K562 (cell line): ENCODE results near the gene SCARF2. TPM values are rescaled to one million over a fixed set of nuclear protein-coding genes. Genes with fewer than 3 reads are reported as not detected.

Experiments used
- BRF1 ChIP-seq: IDR thresholded peaks from 3 replicates; pipeline ENCODE4 v1.6.1; 2011; ENCODE audit warnings: borderline replicate concordance, mild to moderate bottlenecking; ENCODE audit not compliant: insufficient read length; ENCODE audit errors: extremely low read depth
- ELF1 ChIP-seq: fragments of 200-800 bp; sonication (Bioruptor generic); IDR thresholded peaks from 2 replicates; pipeline ENCODE4 v1.6.1; 2016; ENCODE audit warnings: missing genetic modification characterization, missing compliant biosample characterization
- EP300 ChIP-seq: IDR thresholded peaks from 2 replicates; pipeline ENCODE4 v1.6.1; 2012; ENCODE audit warnings: low read length, improper control_type of control experiment
- FOXJ3 ChIP-seq: sonication (generic); formaldehyde crosslinking; IDR thresholded peaks from 2 replicates; pipeline ENCODE4 v1.4.0; 2020; ENCODE audit warnings: mild to moderate bottlenecking, missing genetic modification reagents
- GATAD2A ChIP-seq: fragments of 450-650 bp; IDR thresholded peaks from 2 replicates; pipeline ENCODE4 v1.6.1; 2017
- GTF2E2 ChIP-seq: fragments of 200-800 bp; sonication (Bioruptor generic); IDR thresholded peaks from 2 replicates; pipeline ENCODE4 v1.6.1; 2016; ENCODE audit warnings: missing genetic modification characterization, missing compliant biosample characterization
- HDAC6 ChIP-seq: IDR thresholded peaks from 2 replicates; pipeline ENCODE4 v1.6.1; 2012; ENCODE audit warnings: low read depth, mild to moderate bottlenecking, control low read depth, inconsistent platforms, low read length, moderate library complexity
- HLTF ChIP-seq: fragments of 450-650 bp; IDR thresholded peaks from 2 replicates; pipeline ENCODE4 v1.6.1; 2016
- HOXB6 ChIP-seq: fragments of 250-450 bp; sonication (Bioruptor Pico); IDR thresholded peaks from 2 replicates; pipeline ENCODE4 v1.5.1; 2022; ENCODE audit warnings: mild to moderate bottlenecking, borderline replicate concordance
- LARP7 ChIP-seq: fragments of 450-650 bp; IDR thresholded peaks from 2 replicates; pipeline ENCODE4 v1.6.1; 2016
- NEUROD1 ChIP-seq: fragments of 150-350 bp; IDR thresholded peaks from 2 replicates; pipeline ENCODE4 v1.6.1; 2014; ENCODE audit warnings: borderline replicate concordance, low read length, low read depth; ENCODE audit not compliant: partially characterized antibody
- NR4A1 ChIP-seq, 2 experiments: fragments of 250-450 bp in 1 of 2; fragments of 450-650 bp in 1 of 2; sonication (Bioruptor Pico) in 1 of 2; IDR thresholded peaks; 2 replicates each; pipeline versions ENCODE4 v1.4.0 to v1.6.1; 2016 to 2020; ENCODE audit warnings: mild to moderate bottlenecking in 2 of 2, missing compliant biosample characterization in 1 of 2, missing genetic modification characterization in 1 of 2, moderate library complexity in 1 of 2
- OTX1 ChIP-seq: fragments of 450-650 bp; formaldehyde crosslinking; IDR thresholded peaks from 2 replicates; pipeline ENCODE4 v1.4.0; 2022; ENCODE audit warnings: mild to moderate bottlenecking
- POLR2B ChIP-seq: fragments of 450-650 bp; IDR thresholded peaks from 2 replicates; pipeline ENCODE4 v1.6.1; 2018; ENCODE audit warnings: low read depth; ENCODE audit not compliant: partially characterized antibody
- POLR3A ChIP-seq: IDR thresholded peaks from 2 replicates; pipeline ENCODE4 v1.6.1; 2011; ENCODE audit warnings: borderline replicate concordance, mild to moderate bottlenecking, moderate library complexity; ENCODE audit not compliant: insufficient read length, insufficient read depth; ENCODE audit errors: extremely low read depth
- SIN3B ChIP-seq: fragments of 450-650 bp; IDR thresholded peaks from 2 replicates; pipeline ENCODE4 v1.6.1; 2017; ENCODE audit warnings: low read depth, mild to moderate bottlenecking, moderate library complexity
- SMAD3 ChIP-seq: fragments of 450-650 bp; formaldehyde crosslinking; conservative IDR thresholded peaks from 2 replicates; pipeline ENCODE4 v1.4.0; 2020; ENCODE audit warnings: mild to moderate bottlenecking
- SMARCC2 ChIP-seq: fragments of 450-650 bp; IDR thresholded peaks from 2 replicates; pipeline ENCODE4 v1.6.1; 2017; ENCODE audit warnings: antibody characterized with exemption, moderate library complexity, mild to moderate bottlenecking, low read depth
- STAT5A ChIP-seq: IDR thresholded peaks from 2 replicates; pipeline ENCODE4 v1.6.1; 2012; ENCODE audit warnings: low read length, inconsistent platforms, borderline replicate concordance
- ZFP1 ChIP-seq: fragments of 450-650 bp; formaldehyde crosslinking; IDR thresholded peaks from 2 replicates; pipeline ENCODE4 v1.4.0; 2020; ENCODE audit warnings: mild to moderate bottlenecking, mixed read lengths
- ZFX ChIP-seq: sonication (generic); formaldehyde crosslinking; IDR thresholded peaks from 2 replicates; pipeline ENCODE4 v1.8.0; 2022; ENCODE audit warnings: mild to moderate bottlenecking, missing genetic modification reagents, moderate library complexity
- ZKSCAN3 ChIP-seq: fragments of 250-450 bp; sonication (Bioruptor Pico); IDR thresholded peaks from 2 replicates; pipeline ENCODE4 v1.4.0; 2020
- ZKSCAN8 ChIP-seq: fragments of 200-800 bp; sonication (Bioruptor generic); IDR thresholded peaks from 2 replicates; pipeline ENCODE4 v1.6.1; 2016; ENCODE audit warnings: missing genetic modification characterization, missing compliant biosample characterization
- ZNF124 ChIP-seq: sonication (generic); formaldehyde crosslinking; IDR thresholded peaks from 2 replicates; pipeline ENCODE4 v1.8.1; 2022; ENCODE audit warnings: missing genetic modification reagents
- ZNF589 ChIP-seq: fragments of 200-800 bp; sonication (Bioruptor generic); IDR thresholded peaks from 2 replicates; pipeline ENCODE4 v1.6.1; 2016; ENCODE audit warnings: low read depth, missing genetic modification characterization, missing compliant biosample characterization
- ZSCAN29 ChIP-seq: fragments of 450-650 bp; IDR thresholded peaks from 2 replicates; pipeline ENCODE4 v1.6.1; 2017
- polyA plus RNA-seq, 8 experiments: library from polyadenylated mRNA; depleted of rRNA in 4 of 8; stranded (reverse) in 5 of 8; unstranded in 3 of 8; fragments of >200 nt; fragmentation: Nextera tagmentation in 2 of 8; fragmentation: Illumina TruSeq in 1 of 8; extraction: Ambion mirVana in 2 of 8; extraction: Trizol in 1 of 8; gene quantifications; 2 replicates each; pipeline versions ENCODE4 v1.2.1 to v1.2.3, GENCODE V29; 2011 to 2014; ENCODE audit warnings: inconsistent platforms in 1 of 8, missing spikeins in 1 of 8
- total RNA-seq, 7 experiments: library from RNA; depleted of rRNA in 6 of 7; stranded (reverse); fragments of >200 nt in 6 of 7; fragmentation: Illumina TruSeq in 2 of 7; extraction: Trizol in 2 of 7; gene quantifications; 2 replicates each; pipeline versions ENCODE4 v1.2.1 to v1.2.3, GENCODE V29; 2011 to 2021; ENCODE audit warnings: low replicate concordance in 1 of 7
- TF ChIP-seq, protein P1 (sequence below), 3 experiments: IDR thresholded peaks in 2 of 3; conservative IDR thresholded peaks in 1 of 3; 2 replicates each; pipeline ENCODE4 v1.5.1; 2011 to 2012; ENCODE audit warnings: low read length in 3 of 3, mild to moderate bottlenecking in 3 of 3, control low read depth in 2 of 3, improper control_type of control experiment in 1 of 3, inconsistent platforms in 1 of 3, low read depth in 1 of 3, mixed read lengths in 1 of 3, moderate library complexity in 1 of 3; ENCODE audit not compliant: insufficient read depth in 2 of 3
- TF ChIP-seq, protein P2 (sequence below): fragments of 450-650 bp; IDR thresholded peaks from 2 replicates; pipeline ENCODE4 v1.6.1; 2016
- TF ChIP-seq, protein P3 (sequence below): fragments of 450-650 bp; IDR thresholded peaks from 2 replicates; pipeline ENCODE4 v1.6.1; 2016; ENCODE audit warnings: low read depth, mild to moderate bottlenecking, moderate library complexity

Gene SCARF2
- total and polyA plus RNA-seq, 9 of the 15 experiments (the other 6 are each of a cell fraction or from before 2014, with no cell fraction given): 0.06 to 0.32 (median 0.21) TPM; not detected in 5

DNA sequence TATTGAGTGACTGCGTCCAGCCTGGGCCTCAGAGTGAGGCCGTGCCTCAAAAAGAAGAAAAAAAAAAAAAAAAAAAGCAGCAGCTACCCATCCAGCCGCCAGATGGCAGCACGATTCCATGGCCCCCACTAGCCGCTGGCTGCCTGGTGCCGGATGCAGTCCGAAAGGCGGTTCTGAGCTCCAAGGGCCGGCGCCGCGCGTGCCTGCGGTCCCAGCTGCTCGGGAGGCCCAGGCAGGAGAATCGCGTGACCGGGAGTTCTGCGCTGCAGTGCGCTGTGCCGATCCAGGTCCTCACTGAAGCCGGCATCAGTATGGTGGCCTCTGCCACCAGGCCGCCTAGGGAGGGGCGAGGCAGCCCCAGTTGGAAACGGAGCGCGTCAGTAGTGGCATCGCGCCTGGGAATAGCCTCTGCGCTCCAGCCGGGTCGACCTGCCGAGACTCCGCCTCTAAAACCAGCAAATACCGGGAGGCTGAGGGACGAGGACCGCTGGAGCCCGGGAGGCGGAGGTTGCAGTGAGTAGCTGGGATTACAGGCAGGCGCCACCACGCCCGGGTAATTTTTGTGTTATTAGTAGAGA lies 19.3 kb downstream of the SCARF2 start (continued):
- TF ChIP-seq, protein P1, sequence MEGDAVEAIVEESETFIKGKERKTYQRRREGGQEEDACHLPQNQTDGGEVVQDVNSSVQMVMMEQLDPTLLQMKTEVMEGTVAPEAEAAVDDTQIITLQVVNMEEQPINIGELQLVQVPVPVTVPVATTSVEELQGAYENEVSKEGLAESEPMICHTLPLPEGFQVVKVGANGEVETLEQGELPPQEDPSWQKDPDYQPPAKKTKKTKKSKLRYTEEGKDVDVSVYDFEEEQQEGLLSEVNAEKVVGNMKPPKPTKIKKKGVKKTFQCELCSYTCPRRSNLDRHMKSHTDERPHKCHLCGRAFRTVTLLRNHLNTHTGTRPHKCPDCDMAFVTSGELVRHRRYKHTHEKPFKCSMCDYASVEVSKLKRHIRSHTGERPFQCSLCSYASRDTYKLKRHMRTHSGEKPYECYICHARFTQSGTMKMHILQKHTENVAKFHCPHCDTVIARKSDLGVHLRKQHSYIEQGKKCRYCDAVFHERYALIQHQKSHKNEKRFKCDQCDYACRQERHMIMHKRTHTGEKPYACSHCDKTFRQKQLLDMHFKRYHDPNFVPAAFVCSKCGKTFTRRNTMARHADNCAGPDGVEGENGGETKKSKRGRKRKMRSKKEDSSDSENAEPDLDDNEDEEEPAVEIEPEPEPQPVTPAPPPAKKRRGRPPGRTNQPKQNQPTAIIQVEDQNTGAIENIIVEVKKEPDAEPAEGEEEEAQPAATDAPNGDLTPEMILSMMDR (IDR thresholded peaks at IDR 0.05 in 2 of 3, conservative IDR thresholded peaks at IDR 0.05 in 1 of 3; ENCODE audit: insufficient read depth in 2 of 3, low read depth in 1 of 3, low read length in 3 of 3): peak; percentile 98 to 100 (median 99)
- TF ChIP-seq SIN3B (no peak), ELF1 (tag) (no peak), LARP7 (peak; percentile 0; the same call in 1 of the 2 replicates), HDAC6 (no peak), ZNF589 (CRISPR knock-in tag) (no peak), ZKSCAN8 (CRISPR knock-in tag) (no peak), STAT5A (no peak; the same call in 1 of the 2 replicates), SMARCC2 (no peak), ZNF124 (CRISPR knock-in tag) (no peak), NR4A1 (CRISPR knock-in tag; IDR thresholded peaks at IDR 0.05) (peak; percentile 91), NR4A1 (tag; IDR thresholded peaks at IDR 0.05) (peak; percentile 78; the same call in 1 of the 2 replicates), HLTF (peak; percentile 84; the same call in 1 of the 2 replicates), GATAD2A (peak; percentile 82; the same call in 1 of the 2 replicates), POLR2B (no peak), NEUROD1 (peak; percentile 18), EP300 (peak; percentile 58; the same call in 1 of the 2 replicates), BRF1 (no peak), SMAD3 (CRISPR knock-in tag) (no peak), ZKSCAN3 (CRISPR knock-in tag) (no peak), ZFX (CRISPR knock-in tag) (peak; percentile 66), OTX1 (CRISPR knock-in tag) (no peak), FOXJ3 (CRISPR knock-in tag) (no peak), HOXB6 (CRISPR knock-in tag) (no peak; the same call in 1 of the 2 replicates), ZFP1 (CRISPR knock-in tag) (no peak), POLR3A (no peak), GTF2E2 (tag) (no peak), ZSCAN29 (no peak)
- TF ChIP-seq, protein P2, sequence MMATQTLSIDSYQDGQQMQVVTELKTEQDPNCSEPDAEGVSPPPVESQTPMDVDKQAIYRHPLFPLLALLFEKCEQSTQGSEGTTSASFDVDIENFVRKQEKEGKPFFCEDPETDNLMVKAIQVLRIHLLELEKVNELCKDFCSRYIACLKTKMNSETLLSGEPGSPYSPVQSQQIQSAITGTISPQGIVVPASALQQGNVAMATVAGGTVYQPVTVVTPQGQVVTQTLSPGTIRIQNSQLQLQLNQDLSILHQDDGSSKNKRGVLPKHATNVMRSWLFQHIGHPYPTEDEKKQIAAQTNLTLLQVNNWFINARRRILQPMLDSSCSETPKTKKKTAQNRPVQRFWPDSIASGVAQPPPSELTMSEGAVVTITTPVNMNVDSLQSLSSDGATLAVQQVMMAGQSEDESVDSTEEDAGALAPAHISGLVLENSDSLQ: no peak
- TF ChIP-seq, protein P3, sequence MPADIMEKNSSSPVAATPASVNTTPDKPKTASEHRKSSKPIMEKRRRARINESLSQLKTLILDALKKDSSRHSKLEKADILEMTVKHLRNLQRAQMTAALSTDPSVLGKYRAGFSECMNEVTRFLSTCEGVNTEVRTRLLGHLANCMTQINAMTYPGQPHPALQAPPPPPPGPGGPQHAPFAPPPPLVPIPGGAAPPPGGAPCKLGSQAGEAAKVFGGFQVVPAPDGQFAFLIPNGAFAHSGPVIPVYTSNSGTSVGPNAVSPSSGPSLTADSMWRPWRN: peak; percentile 51; the same call in 1 of the 2 replicates
